SK-N-SH treated with all-trans-retinoic acid at 6 μM for 48 hours (cell line): Measurements from ENCODE around the gene ARHGEF33.

Experiments
- ZFP30 ChIP-seq: fragments of 450-650 bp; formaldehyde crosslinking; IDR thresholded peaks from 2 replicates; pipeline ENCODE4 v1.5.0; 2022; ENCODE audit warnings: mild to moderate bottlenecking, moderate library complexity
- ZNF8 ChIP-seq: fragments of 450-650 bp; formaldehyde crosslinking; IDR thresholded peaks from 2 replicates; pipeline ENCODE4 v1.5.0; 2020; ENCODE audit warnings: mild to moderate bottlenecking, moderate library complexity

GRCh38 chr2:39020383-39020782 is 130.7 kb downstream of the ARHGEF33 start:
- TF ChIP-seq ZNF8 (CRISPR knock-in tag) (no peak), ZFP30 (CRISPR knock-in tag) (no peak)
